Measurements from ENCODE around the gene MAP1S.

Gene MAP1S

GRCh38 chr19:17716309-17716929 is 2.9 kb upstream of the MAP1S start:
- Histone ChIP-seq H2AFZ (ENCODE audit: low read depth, low read length) (no peak overlapping the region), H3K27me3 (ENCODE audit: insufficient read depth, low read length) (no peaks in the 10 kb centered on the region), H3K4me1 (ENCODE audit: insufficient read depth, low read length) (peaks cover 20% of the 10 kb centered on the region), H3K36me3 (ENCODE audit: insufficient read depth, low read length) (peaks cover 5% of the 10 kb centered on the region), H3K9me3 (ENCODE audit: low read length) (no peaks in the 10 kb centered on the region), H3K4me3 (ENCODE audit: low read length) (no peak overlapping the region)

- Histone ChIP-seq H3K36me3 (ENCODE audit: insufficient read depth, low read length) (peaks cover 20% of the 10 kb centered on the region), H3K9me3 (ENCODE audit: low read length) (no peaks in the 10 kb centered on the region), H3K27me3 (ENCODE audit: insufficient read depth, low read length) (no peaks in the 10 kb centered on the region), H3K4me1 (ENCODE audit: insufficient read depth, low read length) (peaks cover 20% of the 10 kb centered on the region), H3K4me3 (ENCODE audit: low read length) (peak overlapping the region; percentile 60), H2AFZ (ENCODE audit: low read depth, low read length) (peak overlapping the region; percentile 61)
These were observed 732 bp upstream of the MAP1S start for GRCh38 chr19:17718550-17718946.

GRCh38 chr19:17719730-17720400 is 585 bp downstream of the MAP1S start:
- Histone ChIP-seq H3K9me3 (ENCODE audit: low read length) (no peaks in the 10 kb centered on the region), H3K36me3 (ENCODE audit: insufficient read depth, low read length) (peaks cover 31% of the 10 kb centered on the region), H3K4me1 (ENCODE audit: insufficient read depth, low read length) (peaks cover 20% of the 10 kb centered on the region), H3K27me3 (ENCODE audit: insufficient read depth, low read length) (no peaks in the 10 kb centered on the region), H3K4me3 (ENCODE audit: low read length) (peak overlapping the region; percentile 60), H2AFZ (ENCODE audit: low read depth, low read length) (no peak overlapping the region)

- H3K9me3 ChIP-seq (ENCODE audit: low read length), result no peaks in the 10 kb centered on the region
- H3K4me3 ChIP-seq (ENCODE audit: low read length), result peak overlapping the region; percentile 60
- H3K4me1 ChIP-seq (ENCODE audit: insufficient read depth, low read length), result peaks cover 20% of the 10 kb centered on the region
- peaks cover 37% of the 10 kb centered on the region for H3K36me3 ChIP-seq (ENCODE audit: insufficient read depth, low read length)
- no peaks in the 10 kb centered on the region for H3K27me3 ChIP-seq (ENCODE audit: insufficient read depth, low read length)
- no peak overlapping the region for H2AFZ ChIP-seq (ENCODE audit: low read depth, low read length)
These were observed 1.2 kb downstream of the MAP1S start for GRCh38 chr19:17720440-17720839.

- Histone ChIP-seq H3K4me3 (ENCODE audit: low read length) (peak overlapping the region; percentile 60), H3K36me3 (ENCODE audit: insufficient read depth, low read length) (peaks cover 44% of the 10 kb centered on the region), H3K4me1 (ENCODE audit: insufficient read depth, low read length) (peaks cover 20% of the 10 kb centered on the region), H3K27me3 (ENCODE audit: insufficient read depth, low read length) (no peaks in the 10 kb centered on the region), H2AFZ (ENCODE audit: low read depth, low read length) (no peak overlapping the region), H3K9me3 (ENCODE audit: low read length) (no peaks in the 10 kb centered on the region)
These were observed 1.9 kb downstream of the MAP1S start for GRCh38 chr19:17721111-17721628.

GRCh38 chr19:17721821-17722220 is 2.5 kb downstream of the MAP1S start:
- H3K4me3 ChIP-seq (ENCODE audit: low read length), result no peak overlapping the region
- H3K4me1 ChIP-seq (ENCODE audit: insufficient read depth, low read length), result peaks cover 20% of the 10 kb centered on the region
- H3K36me3 ChIP-seq (ENCODE audit: insufficient read depth, low read length), result peaks cover 48% of the 10 kb centered on the region

GRCh38 chr19:17722655-17723240 is 3.5 kb downstream of the MAP1S start:
- no peaks in the 10 kb centered on the region for H3K9me3 ChIP-seq (ENCODE audit: low read length)
- no peaks in the 10 kb centered on the region for H3K27me3 ChIP-seq (ENCODE audit: insufficient read depth, low read length)
- H3K4me1 ChIP-seq (ENCODE audit: insufficient read depth, low read length), result peaks cover 20% of the 10 kb centered on the region
- no peak overlapping the region for H3K4me3 ChIP-seq (ENCODE audit: low read length)
- H2AFZ ChIP-seq (ENCODE audit: low read depth, low read length), result no peak overlapping the region
- peaks cover 58% of the 10 kb centered on the region for H3K36me3 ChIP-seq (ENCODE audit: insufficient read depth, low read length)

More at GRCh38 chr19:17721821-17722220, 2.5 kb downstream of the MAP1S start:
- Histone ChIP-seq H2AFZ (ENCODE audit: low read depth, low read length) (no peak overlapping the region), H3K9me3 (ENCODE audit: low read length) (no peaks in the 10 kb centered on the region), H3K27me3 (ENCODE audit: insufficient read depth, low read length) (no peaks in the 10 kb centered on the region)

GRCh38 chr19:17724655-17725054 is 5.4 kb downstream of the MAP1S start:
- no peak overlapping the region for H2AFZ ChIP-seq (ENCODE audit: low read depth, low read length)
- H3K9me3 ChIP-seq (ENCODE audit: low read length), result no peaks in the 10 kb centered on the region
- no peaks in the 10 kb centered on the region for H3K27me3 ChIP-seq (ENCODE audit: insufficient read depth, low read length)
- no peak overlapping the region for H3K4me3 ChIP-seq (ENCODE audit: low read length)
- H3K4me1 ChIP-seq (ENCODE audit: insufficient read depth, low read length), result peaks cover 14% of the 10 kb centered on the region
- peaks cover 75% of the 10 kb centered on the region for H3K36me3 ChIP-seq (ENCODE audit: insufficient read depth, low read length)

GRCh38 chr19:17725422-17726078 is 6.3 kb downstream of the MAP1S start:
- H3K4me1 ChIP-seq (ENCODE audit: insufficient read depth, low read length), result peaks cover 8% of the 10 kb centered on the region
- H3K9me3 ChIP-seq (ENCODE audit: low read length), result peaks cover 5% of the 10 kb centered on the region
- peaks cover 84% of the 10 kb centered on the region for H3K36me3 ChIP-seq (ENCODE audit: insufficient read depth, low read length)
- no peak overlapping the region for H3K4me3 ChIP-seq (ENCODE audit: low read length)
- no peaks in the 10 kb centered on the region for H3K27me3 ChIP-seq (ENCODE audit: insufficient read depth, low read length)
- H2AFZ ChIP-seq (ENCODE audit: low read depth, low read length), result no peak overlapping the region

- peaks cover 1% of the 10 kb centered on the region for H3K4me1 ChIP-seq (ENCODE audit: insufficient read depth, low read length)
- H3K4me3 ChIP-seq (ENCODE audit: low read length), result no peak overlapping the region
- peaks cover 8% of the 10 kb centered on the region for H3K9me3 ChIP-seq (ENCODE audit: low read length)
- H2AFZ ChIP-seq (ENCODE audit: low read depth, low read length), result no peak overlapping the region
- H3K36me3 ChIP-seq (ENCODE audit: insufficient read depth, low read length), result peaks cover 84% of the 10 kb centered on the region
- no peaks in the 10 kb centered on the region for H3K27me3 ChIP-seq (ENCODE audit: insufficient read depth, low read length)
These were observed 7.0 kb downstream of the MAP1S start for GRCh38 chr19:17726136-17726741.

- Histone ChIP-seq H3K9me3 (ENCODE audit: low read length) (peaks cover 8% of the 10 kb centered on the region), H3K4me3 (ENCODE audit: low read length) (no peak overlapping the region), H3K36me3 (ENCODE audit: insufficient read depth, low read length) (peaks cover 83% of the 10 kb centered on the region), H3K4me1 (ENCODE audit: insufficient read depth, low read length) (no peaks in the 10 kb centered on the region), H2AFZ (ENCODE audit: low read depth, low read length) (no peak overlapping the region), H3K27me3 (ENCODE audit: insufficient read depth, low read length) (no peaks in the 10 kb centered on the region)
These were observed 7.9 kb downstream of the MAP1S start for GRCh38 chr19:17726964-17727773.

GRCh38 chr19:17727843-17728242 is 8.6 kb downstream of the MAP1S start:
- Histone ChIP-seq H3K36me3 (ENCODE audit: insufficient read depth, low read length) (peaks cover 85% of the 10 kb centered on the region), H3K9me3 (ENCODE audit: low read length) (peaks cover 8% of the 10 kb centered on the region), H3K4me1 (ENCODE audit: insufficient read depth, low read length) (no peaks in the 10 kb centered on the region), H3K4me3 (ENCODE audit: low read length) (no peak overlapping the region), H3K27me3 (ENCODE audit: insufficient read depth, low read length) (no peaks in the 10 kb centered on the region), H2AFZ (ENCODE audit: low read depth, low read length) (no peak overlapping the region)

All from neuron (in vitro differentiated cells).